ENCODE measurements around the gene GFOD1.

- TF ChIP-seq CTCF (IDR thresholded peaks at IDR 0.05; ENCODE audit: poor library complexity, severe bottlenecking) (no peak), RAD21 (conservative IDR thresholded peaks at IDR 0.05) (no peak), SMC3 (conservative IDR thresholded peaks at IDR 0.05; ENCODE audit: poor library complexity) (no peak), MXI1 (conservative IDR thresholded peaks at IDR 0.05; ENCODE audit: poor library complexity, severe bottlenecking) (no peak)
Measured at GRCh38 chr6:13348334-13349113, 138.9 kb downstream of the GFOD1 start.
